Measurements from ENCODE around the gene CDHR3. TPM values are rescaled to one million over a fixed set of nuclear protein-coding genes. Genes with fewer than 3 reads are reported as not detected.
A peak's percentile ranks its signal among the peaks of the same experiment; 100 is the strongest.

CDHR3 gene
- total and polyA plus RNA-seq, 2 donors (not counting 3 experiments of a cell fraction or from before 2014, with no cell fraction given) = 0.46 to 2.3 TPM

DNA sequence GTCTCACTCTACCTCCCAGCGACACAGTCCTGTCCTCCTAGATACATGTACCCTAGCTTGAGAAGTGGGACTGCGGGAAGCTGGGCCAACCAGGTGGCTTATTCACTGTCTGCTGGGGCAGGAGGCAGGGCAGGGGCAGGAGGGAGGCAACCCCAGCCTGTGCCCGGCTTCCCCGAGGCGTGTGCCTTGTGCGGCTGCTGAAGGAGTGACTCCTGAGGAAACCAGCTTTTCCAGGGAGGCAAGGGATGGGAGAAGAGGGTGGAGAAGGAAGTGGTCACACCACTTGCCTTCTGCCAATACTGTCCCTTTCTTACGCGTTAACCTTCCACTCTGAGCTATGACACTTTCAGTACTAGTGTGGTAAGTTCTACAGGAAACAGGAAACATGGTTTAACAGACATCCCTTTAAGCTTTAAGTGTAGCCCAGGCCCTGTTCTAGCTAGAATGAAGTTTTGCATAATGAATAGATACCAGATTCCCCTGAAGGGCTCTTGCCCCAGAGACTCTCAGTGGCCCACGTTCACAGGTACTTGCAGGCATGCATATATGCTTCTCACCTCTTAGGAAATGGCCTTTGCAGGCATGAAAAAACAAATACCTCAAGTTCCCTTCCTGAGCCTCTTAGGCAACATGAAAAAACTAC is 108.4 kb downstream of the CDHR3 start:
- Histone ChIP-seq H4K20me1 (replicated peaks; ENCODE audit: control insufficient read depth, extremely low read depth, insufficient read depth, low read length) (no peaks in the 10 kb centered on the region), H3K9me1 (replicated peaks; ENCODE audit: control insufficient read depth, extremely low read depth, insufficient read depth, low read length) (no peaks in the 10 kb centered on the region), H3K27ac (ENCODE audit: insufficient read depth, low read depth, low read length) (peak overlapping the region; percentile 60), H3K9ac (replicated peaks; ENCODE audit: extremely low read depth, insufficient read depth, low read length) (no peak overlapping the region), H2AFZ (ENCODE audit: low read depth, low read length) (peak overlapping the region; percentile 65), H3K9me3 (replicated peaks; ENCODE audit: control insufficient read depth, insufficient read depth, low read length) (no peaks in the 10 kb centered on the region), H3K4me1 (ENCODE audit: control insufficient read depth, extremely low read depth, insufficient read depth, low read length) (peaks cover 20% of the 10 kb centered on the region), H3K36me3 (ENCODE audit: control insufficient read depth in 2 of 2, extremely low read depth in 1 of 2, insufficient read depth in 2 of 2, low read length in 2 of 2) (no peaks in the 10 kb centered on the region), H3K4me3 (replicated peaks in 1 of 3; ENCODE audit: insufficient read depth in 1 of 3, low read depth in 1 of 3, low read length in 3 of 3) (no peak overlapping the region), H3K79me2 (ENCODE audit: control insufficient read depth, insufficient read depth, low read length) (no peaks in the 10 kb centered on the region), H3K27me3 (ENCODE audit: control insufficient read depth in 2 of 2, insufficient read depth in 2 of 2, low read length in 2 of 2) (no peaks in the 10 kb centered on the region), H3K4me2 (ENCODE audit: insufficient read depth, low read length) (peak overlapping the region; percentile 3)
- dilution Hi-C loops (cut with MboI; ENCODE audit: extremely low pct_ligation_motif_present, low sequenced_read_pairs) = loop anchor here (25.0 kb wide), 1 partner anchor 91 kb away; no protein-coding TSS in a partner anchor
- DNase-seq (ENCODE audit: low read depth, low spot score) (peak; percentile 79), FAIRE-seq (peak; percentile 82)
- ChIA-PET CTCF (interaction anchor here (0.6 to 2.6 kb wide), 12 partner anchors 10 to 101 kb away, joined by 3 to 21 read pairs (median 4); partner anchors contain the start of gene SYPL1), POLR2A (interaction anchor here (1.0 to 1.7 kb wide), 3 partner anchors 28 to 213 kb away, joined by 3 to 7 read pairs (median 3); partner anchors contain the start of genes NAMPT and SYPL1)
- no peak for TF ChIP-seq JUN (IDR thresholded peaks at IDR 0.05; ENCODE audit: borderline replicate concordance, insufficient read depth, insufficient read length, low read depth)
- TF ChIP-seq, protein P1, sequence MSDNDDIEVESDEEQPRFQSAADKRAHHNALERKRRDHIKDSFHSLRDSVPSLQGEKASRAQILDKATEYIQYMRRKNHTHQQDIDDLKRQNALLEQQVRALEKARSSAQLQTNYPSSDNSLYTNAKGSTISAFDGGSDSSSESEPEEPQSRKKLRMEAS (IDR thresholded peaks at IDR 0.05; ENCODE audit: insufficient read depth, insufficient read length) = no peak
- no peak for TF ChIP-seq EZH2 (IDR thresholded peaks at IDR 0.05; ENCODE audit: borderline replicate concordance, low read depth, low read length, severe bottlenecking)
- no peak for TF ChIP-seq MYC (IDR thresholded peaks at IDR 0.05; ENCODE audit: low read depth, low read length)
- TF ChIP-seq FOS (IDR thresholded peaks at IDR 0.05; ENCODE audit: borderline replicate concordance, insufficient read depth, low read length) = no peak
- no peak for TF ChIP-seq POLR2AphosphoS5 (IDR thresholded peaks at IDR 0.05; ENCODE audit: insufficient read depth, low read depth, low read length)
- no peak for TF ChIP-seq GATA2 (IDR thresholded peaks at IDR 0.05; ENCODE audit: insufficient read depth, insufficient read length, low read depth, low read length)
- TF ChIP-seq, protein P2, sequence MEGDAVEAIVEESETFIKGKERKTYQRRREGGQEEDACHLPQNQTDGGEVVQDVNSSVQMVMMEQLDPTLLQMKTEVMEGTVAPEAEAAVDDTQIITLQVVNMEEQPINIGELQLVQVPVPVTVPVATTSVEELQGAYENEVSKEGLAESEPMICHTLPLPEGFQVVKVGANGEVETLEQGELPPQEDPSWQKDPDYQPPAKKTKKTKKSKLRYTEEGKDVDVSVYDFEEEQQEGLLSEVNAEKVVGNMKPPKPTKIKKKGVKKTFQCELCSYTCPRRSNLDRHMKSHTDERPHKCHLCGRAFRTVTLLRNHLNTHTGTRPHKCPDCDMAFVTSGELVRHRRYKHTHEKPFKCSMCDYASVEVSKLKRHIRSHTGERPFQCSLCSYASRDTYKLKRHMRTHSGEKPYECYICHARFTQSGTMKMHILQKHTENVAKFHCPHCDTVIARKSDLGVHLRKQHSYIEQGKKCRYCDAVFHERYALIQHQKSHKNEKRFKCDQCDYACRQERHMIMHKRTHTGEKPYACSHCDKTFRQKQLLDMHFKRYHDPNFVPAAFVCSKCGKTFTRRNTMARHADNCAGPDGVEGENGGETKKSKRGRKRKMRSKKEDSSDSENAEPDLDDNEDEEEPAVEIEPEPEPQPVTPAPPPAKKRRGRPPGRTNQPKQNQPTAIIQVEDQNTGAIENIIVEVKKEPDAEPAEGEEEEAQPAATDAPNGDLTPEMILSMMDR (IDR thresholded peaks at IDR 0.05; ENCODE audit: extremely low read depth in 1 of 2, insufficient read depth in 1 of 2, low read depth in 1 of 2, low read length in 2 of 2) = no peak
- no peak for TF ChIP-seq POLR2A (IDR thresholded peaks at IDR 0.05; ENCODE audit: low read depth, low read length)
- intact Hi-C loops (cut with micrococcal nuclease) = no loop called here
- BruUV-seq (replicated peaks) = no TSS peak

All from endothelial cell of umbilical vein (primary cell).